Dendritic cell treated with granulocyte-macrophage colony-stimulating factor and Interleukin-4, amounts not matched to agents 40 ng/mL and 50 ng/mL, for 4 days (primary cell): ENCODE measurements around the gene TRIM59.

Experiments
- H3K27ac Mint-ChIP-seq: one replicate; pipeline ENCODE4 v1.8.0; 2022; ENCODE audit warnings: mild to moderate bottlenecking, mixed read lengths
- H3K27me3 Mint-ChIP-seq: one replicate; pipeline ENCODE4 v1.8.0; 2022; ENCODE audit warnings: mild to moderate bottlenecking, mixed read lengths
- H3K36me3 Mint-ChIP-seq: one replicate; pipeline ENCODE4 v1.8.0; 2022; ENCODE audit warnings: low read depth, mixed read lengths
- H3K4me1 Mint-ChIP-seq: one replicate; pipeline ENCODE4 v1.8.0; 2022; ENCODE audit warnings: low read depth, mixed read lengths
- H3K4me3 Mint-ChIP-seq: one replicate; pipeline ENCODE4 v1.8.0; 2022; ENCODE audit warnings: mild to moderate bottlenecking, moderate library complexity, mixed read lengths
- H3K9me3 Mint-ChIP-seq: one replicate; pipeline ENCODE4 v1.8.0; 2022; ENCODE audit warnings: mixed read lengths
- intact Hi-C: fragments of 100-400 bp; cut with micrococcal nuclease; formaldehyde crosslinking; loops from one replicate; pipeline ENCODE4 v1.15.0; 2022

TRIM59 gene

GRCh38 chr3:160449636-160450598 lies at the start of gene TRIM59:
TSS of gene TRIM59 (minus strand) at chr3:160449786. CDS start at chr3:160439183, 10,603 bp downstream.
- H3K4me3 Mint-ChIP-seq: peak within 1 kb of the TSS; percentile 90
- H3K27ac Mint-ChIP-seq: peak within 1 kb of the TSS; percentile 88
- peaks cover 6% of the 10 kb centered on the region for H3K36me3 Mint-ChIP-seq
- peaks cover 20% of the 10 kb centered on the region for H3K4me1 Mint-ChIP-seq
- H3K27me3 Mint-ChIP-seq: peaks cover 6% of the 10 kb centered on the region
- intact Hi-C loops: loop anchor here (5.0 kb wide), 3 partner anchors 37 to 112 kb away; no protein-coding TSS in a partner anchor
- H3K9me3 Mint-ChIP-seq: no peaks in the 10 kb centered on the region

GRCh38 chr3:160498202-160498601 lies 48.6 kb upstream of the TRIM59 start:
- H3K36me3 Mint-ChIP-seq: peaks cover 54% of the 10 kb centered on the region
- H3K9me3 Mint-ChIP-seq: no peaks in the 10 kb centered on the region
- H3K27ac Mint-ChIP-seq: no peak overlapping the region
- H3K4me3 Mint-ChIP-seq: no peak overlapping the region
- intact Hi-C loops: no loop called here
- no peaks in the 10 kb centered on the region for H3K4me1 Mint-ChIP-seq
- no peaks in the 10 kb centered on the region for H3K27me3 Mint-ChIP-seq

- Mint-ChIP-seq H3K9me3 (no peaks in the 10 kb centered on the region), H3K36me3 (no peaks in the 10 kb centered on the region), H3K27ac (no peak overlapping the region), H3K27me3 (no peaks in the 10 kb centered on the region), H3K4me1 (peaks cover 4% of the 10 kb centered on the region), H3K4me3 (no peak overlapping the region)
- intact Hi-C loops: no loop called here
Observed at GRCh38 chr3:160490166-160490565, 40.6 kb upstream of the TRIM59 start.

- peaks cover 7% of the 10 kb centered on the region for H3K4me1 Mint-ChIP-seq
- H3K27ac Mint-ChIP-seq: no peak overlapping the region
- H3K36me3 Mint-ChIP-seq: no peaks in the 10 kb centered on the region
- H3K9me3 Mint-ChIP-seq: no peaks in the 10 kb centered on the region
- intact Hi-C loops: loop anchor here (2.0 to 5.0 kb wide), 3 partner anchors 34 to 454 kb away; no protein-coding TSS in a partner anchor
- H3K4me3 Mint-ChIP-seq: no peak overlapping the region
- no peaks in the 10 kb centered on the region for H3K27me3 Mint-ChIP-seq
Observed at GRCh38 chr3:160486459-160486869, 36.9 kb upstream of the TRIM59 start.

- intact Hi-C loops: no loop called here
- no peaks in the 10 kb centered on the region for H3K27me3 Mint-ChIP-seq
- no peak overlapping the region for H3K27ac Mint-ChIP-seq
- H3K36me3 Mint-ChIP-seq: no peaks in the 10 kb centered on the region
- H3K4me1 Mint-ChIP-seq: peaks cover 14% of the 10 kb centered on the region
- no peak overlapping the region for H3K4me3 Mint-ChIP-seq
- H3K9me3 Mint-ChIP-seq: no peaks in the 10 kb centered on the region
Observed at GRCh38 chr3:160482796-160483195, 33.2 kb upstream of the TRIM59 start.

GRCh38 chr3:160481856-160482255 lies 32.3 kb upstream of the TRIM59 start:
- peaks cover 22% of the 10 kb centered on the region for H3K4me1 Mint-ChIP-seq
- H3K27me3 Mint-ChIP-seq: no peaks in the 10 kb centered on the region
- no peaks in the 10 kb centered on the region for H3K36me3 Mint-ChIP-seq
- no peak overlapping the region for H3K27ac Mint-ChIP-seq
- H3K9me3 Mint-ChIP-seq: no peaks in the 10 kb centered on the region
- intact Hi-C loops: no loop called here
- H3K4me3 Mint-ChIP-seq: no peak overlapping the region

- no peaks in the 10 kb centered on the region for H3K27me3 Mint-ChIP-seq
- H3K4me3 Mint-ChIP-seq: no peak overlapping the region
- no peaks in the 10 kb centered on the region for H3K36me3 Mint-ChIP-seq
- H3K9me3 Mint-ChIP-seq: no peaks in the 10 kb centered on the region
- peaks cover 22% of the 10 kb centered on the region for H3K4me1 Mint-ChIP-seq
- H3K27ac Mint-ChIP-seq: no peak overlapping the region
- intact Hi-C loops: no loop called here
Observed at GRCh38 chr3:160480931-160481330, 31.3 kb upstream of the TRIM59 start.

- H3K27ac Mint-ChIP-seq: no peak overlapping the region
- H3K36me3 Mint-ChIP-seq: no peaks in the 10 kb centered on the region
- no peaks in the 10 kb centered on the region for H3K9me3 Mint-ChIP-seq
- H3K4me1 Mint-ChIP-seq: peaks cover 15% of the 10 kb centered on the region
- intact Hi-C loops: no loop called here
- H3K4me3 Mint-ChIP-seq: no peak overlapping the region
- H3K27me3 Mint-ChIP-seq: no peaks in the 10 kb centered on the region
Observed at GRCh38 chr3:160479376-160479775, 29.8 kb upstream of the TRIM59 start.

- no peak overlapping the region for H3K27ac Mint-ChIP-seq
- H3K27me3 Mint-ChIP-seq: no peaks in the 10 kb centered on the region
- no peaks in the 10 kb centered on the region for H3K36me3 Mint-ChIP-seq
- H3K4me1 Mint-ChIP-seq: peaks cover 15% of the 10 kb centered on the region
- no peaks in the 10 kb centered on the region for H3K9me3 Mint-ChIP-seq
- intact Hi-C loops: no loop called here
- no peak overlapping the region for H3K4me3 Mint-ChIP-seq
Observed at GRCh38 chr3:160478338-160478737, 28.8 kb upstream of the TRIM59 start.

- H3K9me3 Mint-ChIP-seq: no peaks in the 10 kb centered on the region
- H3K27ac Mint-ChIP-seq: no peak overlapping the region
- no peaks in the 10 kb centered on the region for H3K27me3 Mint-ChIP-seq
- intact Hi-C loops: no loop called here
- no peak overlapping the region for H3K4me3 Mint-ChIP-seq
- H3K36me3 Mint-ChIP-seq: no peaks in the 10 kb centered on the region
- H3K4me1 Mint-ChIP-seq: peaks cover 15% of the 10 kb centered on the region
Observed at GRCh38 chr3:160477750-160478149, 28.2 kb upstream of the TRIM59 start.

- Mint-ChIP-seq H3K4me1 (peaks cover 15% of the 10 kb centered on the region), H3K27ac (no peak overlapping the region), H3K4me3 (no peak overlapping the region)
Observed at GRCh38 chr3:160475884-160476283, 26.3 kb upstream of the TRIM59 start.

GRCh38 chr3:160475153-160475552 lies 25.6 kb upstream of the TRIM59 start:
- Mint-ChIP-seq H3K4me1 (peaks cover 14% of the 10 kb centered on the region), H3K9me3 (peaks cover 10% of the 10 kb centered on the region), H3K36me3 (no peaks in the 10 kb centered on the region), H3K27ac (no peak overlapping the region), H3K27me3 (no peaks in the 10 kb centered on the region), H3K4me3 (no peak overlapping the region)
- intact Hi-C loops: no loop called here

More at GRCh38 chr3:160475884-160476283, 26.3 kb upstream of the TRIM59 start:
- Mint-ChIP-seq H3K9me3 (peaks cover 2% of the 10 kb centered on the region), H3K36me3 (no peaks in the 10 kb centered on the region), H3K27me3 (no peaks in the 10 kb centered on the region)
- intact Hi-C loops: no loop called here

- intact Hi-C loops: no loop called here
- Mint-ChIP-seq H3K27ac (no peak overlapping the region), H3K9me3 (peaks cover 17% of the 10 kb centered on the region), H3K27me3 (no peaks in the 10 kb centered on the region), H3K4me3 (no peak overlapping the region), H3K36me3 (no peaks in the 10 kb centered on the region), H3K4me1 (peaks cover 10% of the 10 kb centered on the region)
Observed at GRCh38 chr3:160474416-160474838, 24.8 kb upstream of the TRIM59 start.

GRCh38 chr3:160473978-160474377 lies 24.4 kb upstream of the TRIM59 start:
- intact Hi-C loops: no loop called here
- Mint-ChIP-seq H3K27ac (no peak overlapping the region), H3K9me3 (peaks cover 21% of the 10 kb centered on the region), H3K4me3 (no peak overlapping the region), H3K4me1 (peaks cover 10% of the 10 kb centered on the region), H3K36me3 (no peaks in the 10 kb centered on the region), H3K27me3 (no peaks in the 10 kb centered on the region)
